Neuronal stem cell (in vitro differentiated cells): Measurements from ENCODE around the gene KCNK18.
A peak's percentile ranks its signal among the peaks of the same experiment; 100 is the strongest.

ENCODE experiments used
- DNase-seq: peaks from one replicate; pipeline ENCODE4 v3.0.0-alpha.2; 2013; ENCODE audit warnings: low spot score
- H2AFZ ChIP-seq: one replicate; pipeline ENCODE4 v1.6.1; 2013; ENCODE audit warnings: mild to moderate bottlenecking, low read length, inconsistent platforms
- H2AK5ac ChIP-seq: 2 replicates; pipeline ENCODE4 v1.6.1; 2013; ENCODE audit warnings: low read depth, mild to moderate bottlenecking, inconsistent platforms, low read length, moderate library complexity, mixed read lengths
- H2BK120ac ChIP-seq: 2 replicates; pipeline ENCODE4 v1.6.1; 2013; ENCODE audit warnings: low read depth, mild to moderate bottlenecking, inconsistent platforms, low read length, moderate library complexity, mixed read lengths
- H2BK12ac ChIP-seq: one replicate; pipeline ENCODE4 v1.6.1; 2013; ENCODE audit warnings: low read length, inconsistent platforms
- H2BK15ac ChIP-seq: 2 replicates; pipeline ENCODE4 v1.6.1; 2013; ENCODE audit warnings: mild to moderate bottlenecking, low read length, inconsistent platforms, mixed read lengths
- H2BK5ac ChIP-seq: one replicate; pipeline ENCODE4 v1.6.1; 2013; ENCODE audit warnings: inconsistent platforms, mild to moderate bottlenecking, low read length, moderate library complexity
- H3K14ac ChIP-seq: one replicate; pipeline ENCODE4 v1.6.1; 2013; ENCODE audit warnings: low read length, inconsistent platforms
- H3K18ac ChIP-seq: 2 replicates; pipeline ENCODE4 v1.6.1; 2013; ENCODE audit warnings: low read length, inconsistent platforms
- H3K23ac ChIP-seq: 2 replicates; pipeline ENCODE4 v1.6.1; 2013; ENCODE audit warnings: low read depth, mild to moderate bottlenecking, mixed read lengths, low read length, inconsistent platforms; ENCODE audit not compliant: poor library complexity
- H3K27ac ChIP-seq: replicated peaks from 3 replicates; pipeline ENCODE4 v1.5.1; 2013; ENCODE audit warnings: low read length, inconsistent platforms
- H3K27me3 ChIP-seq, 3 experiments: 2 replicates each; pipeline ENCODE4 v1.6.1; 2013; ENCODE audit warnings: low read length in 3 of 3, mild to moderate bottlenecking in 2 of 3, inconsistent platforms in 1 of 3, low read depth in 1 of 3, mixed read lengths in 1 of 3, moderate library complexity in 1 of 3; ENCODE audit not compliant: control insufficient read depth in 3 of 3, insufficient read depth in 3 of 3
- H3K36me3 ChIP-seq, 2 donors: replicated peaks in 1 of 2; 2 replicates each; pipeline ENCODE4 v1.6.1; 2013; ENCODE audit warnings: low read length in 2 of 2; ENCODE audit not compliant: control insufficient read depth in 2 of 2, insufficient read depth in 2 of 2
- H3K4ac ChIP-seq: 2 replicates; pipeline ENCODE4 v1.6.1; 2013; ENCODE audit warnings: inconsistent platforms, mild to moderate bottlenecking, low read length, moderate library complexity
- H3K4me1 ChIP-seq, 2 donors: 1 replicate in 1 of 2; 2 replicates in 1 of 2; pipeline ENCODE4 v1.6.1; 2013; ENCODE audit warnings: low read length in 2 of 2, low read depth in 1 of 2; ENCODE audit not compliant: control insufficient read depth in 2 of 2, insufficient read depth in 1 of 2
- H3K4me2 ChIP-seq: one replicate; pipeline ENCODE4 v1.6.1; 2013; ENCODE audit warnings: mild to moderate bottlenecking, low read length, inconsistent platforms; ENCODE audit not compliant: insufficient read depth, poor library complexity, severe bottlenecking
- H3K4me3 ChIP-seq, 2 donors: 2 replicates each; pipeline ENCODE4 v1.5.1; 2013; ENCODE audit warnings: low read length in 2 of 2, mild to moderate bottlenecking in 2 of 2, inconsistent platforms in 1 of 2, moderate library complexity in 1 of 2
- H3K79me1 ChIP-seq: one replicate; pipeline ENCODE4 v1.6.1; 2013; ENCODE audit warnings: low read depth, mild to moderate bottlenecking, inconsistent platforms, low read length, moderate library complexity
- H3K9ac ChIP-seq: one replicate; pipeline ENCODE4 v1.6.1; 2013; ENCODE audit warnings: mild to moderate bottlenecking, low read depth, low read length, inconsistent platforms; ENCODE audit not compliant: poor library complexity
- H3K9me3 ChIP-seq, 2 donors: replicated peaks in 1 of 2; 2 replicates each; pipeline versions ENCODE3 to v1.6.1; 2013; ENCODE audit warnings: low read length in 2 of 2, mild to moderate bottlenecking in 2 of 2, inconsistent platforms in 1 of 2, low read depth in 1 of 2, mixed read lengths in 1 of 2, moderate library complexity in 1 of 2; ENCODE audit not compliant: control insufficient read depth in 2 of 2, insufficient read depth in 1 of 2
- H4K8ac ChIP-seq: one replicate; pipeline ENCODE4 v1.6.1; 2013; ENCODE audit warnings: low read depth, mild to moderate bottlenecking, inconsistent platforms, low read length, moderate library complexity
- H4K91ac ChIP-seq: one replicate; pipeline ENCODE4 v1.6.1; 2013; ENCODE audit warnings: low read length, low read depth, mild to moderate bottlenecking, inconsistent platforms; ENCODE audit not compliant: poor library complexity
- WGBS, 2 donors: extraction: QIAGEN DNeasy Blood & Tissue Kit; methylation state at CpG; one replicate each; pipeline ENCODE4 v1.1.7; 2013; ENCODE audit warnings: missing lambda C conversion rate in 2 of 2, mixed read lengths in 1 of 2; ENCODE audit not compliant: insufficient read length in 2 of 2, insufficient replicate concordance in 1 of 2; ENCODE audit errors: extremely low coverage in 2 of 2; 5-methylcytosine and 5-hydroxymethylcytosine counted together

KCNK18 gene

GRCh38 chr10:117253908-117254307, 56.6 kb downstream of the KCNK18 start:
- Histone ChIP-seq H3K4ac (no peak overlapping the region), H3K9me3 (no peaks in the 10 kb centered on the region), H3K23ac (no peak overlapping the region), H2AFZ (no peak overlapping the region), H3K27me3 (peaks cover 0 to 36% (median 0%) of the 10 kb centered on the region in 3 experiments), H2AK5ac (no peak overlapping the region), H3K27ac (no peak overlapping the region), H3K36me3 (no peaks in the 10 kb centered on the region), H4K8ac (no peak overlapping the region), H3K14ac (no peak overlapping the region), H2BK15ac (no peak overlapping the region), H2BK5ac (no peak overlapping the region), H3K79me1 (no peaks in the 10 kb centered on the region), H2BK12ac (peak overlapping the region; percentile 23), H4K91ac (no peak overlapping the region), H3K4me2 (no peak overlapping the region), H3K9ac (no peak overlapping the region), H3K4me1 (peaks cover 8 to 18% of the 10 kb centered on the region in 2 donors), H3K4me3 (no peak overlapping the region), H3K18ac (no peak overlapping the region), H2BK120ac (no peak overlapping the region)
- WGBS, 2 donors = no CpG with 5 or more reads among the region's 9 CpGs
- DNase-seq = no peak

- H2BK12ac ChIP-seq = peak overlapping the region; percentile 23
- no peak overlapping the region for H3K4ac ChIP-seq
- H3K9me3 ChIP-seq = no peaks in the 10 kb centered on the region
- no CpG with 5 or more reads among the region's 9 CpGs for WGBS, 2 donors
- peak overlapping the region; percentile 39 for H2AFZ ChIP-seq
- H3K79me1 ChIP-seq = no peaks in the 10 kb centered on the region
- no peak for DNase-seq
- H3K4me1 ChIP-seq = peaks cover 8 to 18% of the 10 kb centered on the region in 2 donors
- no peak overlapping the region for H3K18ac ChIP-seq
- no peak overlapping the region for H3K4me2 ChIP-seq
- H3K23ac ChIP-seq = no peak overlapping the region
- no peak overlapping the region for H4K8ac ChIP-seq
- H3K9ac ChIP-seq = no peak overlapping the region
- H2BK15ac ChIP-seq = no peak overlapping the region
- H3K27ac ChIP-seq = no peak overlapping the region
- H4K91ac ChIP-seq = no peak overlapping the region
- no peak overlapping the region for H2BK5ac ChIP-seq
- H3K27me3 ChIP-seq = peaks cover 0 to 36% (median 0%) of the 10 kb centered on the region in 3 experiments
- H3K14ac ChIP-seq = no peak overlapping the region
- H3K36me3 ChIP-seq = no peaks in the 10 kb centered on the region
- H3K4me3 ChIP-seq = no peak overlapping the region
- no peak overlapping the region for H2AK5ac ChIP-seq
- H2BK120ac ChIP-seq = no peak overlapping the region
These were observed 57.0 kb downstream of the KCNK18 start for GRCh38 chr10:117254338-117254737.

GRCh38 chr10:117254774-117255735, 57.8 kb downstream of the KCNK18 start:
- no CpG with 5 or more reads among the region's 26 CpGs for WGBS, 2 donors
- H3K27me3 ChIP-seq = peaks cover 0 to 33% (median 0%) of the 10 kb centered on the region in 3 experiments
- H2BK15ac ChIP-seq = no peak overlapping the region

GRCh38 chr10:117255835-117256460, 58.7 kb downstream of the KCNK18 start:
- Histone ChIP-seq H3K36me3 (no peaks in the 10 kb centered on the region), H3K27ac (no peak overlapping the region), H3K4ac (no peak overlapping the region), H3K14ac (no peak overlapping the region), H3K79me1 (no peaks in the 10 kb centered on the region), H2BK12ac (no peak overlapping the region), H3K4me3 (no peak overlapping the region), H2AFZ (no peak overlapping the region), H2BK120ac (no peak overlapping the region), H3K9ac (no peak overlapping the region), H4K91ac (no peak overlapping the region), H3K23ac (no peak overlapping the region), H3K4me2 (no peak overlapping the region), H3K27me3 (peaks cover 0 to 24% (median 0%) of the 10 kb centered on the region in 3 experiments), H3K18ac (no peak overlapping the region), H2BK5ac (no peak overlapping the region), H3K4me1 (peaks cover 13 to 26% of the 10 kb centered on the region in 2 donors), H2AK5ac (no peak overlapping the region), H2BK15ac (no peak overlapping the region), H3K9me3 (no peaks in the 10 kb centered on the region), H4K8ac (no peak overlapping the region)
- no CpG with 5 or more reads among the region's 9 CpGs for WGBS, 2 donors
- no peak for DNase-seq

More at GRCh38 chr10:117254774-117255735, 57.8 kb downstream of the KCNK18 start:
- no peak overlapping the region for H3K9ac ChIP-seq
- H3K36me3 ChIP-seq = no peaks in the 10 kb centered on the region
- H2BK5ac ChIP-seq = no peak overlapping the region
- no peak overlapping the region for H3K4me3 ChIP-seq
- no peak overlapping the region for H3K14ac ChIP-seq
- H3K4ac ChIP-seq = no peak overlapping the region
- H3K79me1 ChIP-seq = no peaks in the 10 kb centered on the region
- H2BK120ac ChIP-seq = no peak overlapping the region
- peaks cover 10 to 21% of the 10 kb centered on the region in 2 donors for H3K4me1 ChIP-seq
- peak overlapping the region; percentile 39 for H2AFZ ChIP-seq
- no peak overlapping the region for H2AK5ac ChIP-seq
- no peak overlapping the region for H4K91ac ChIP-seq
- no peak overlapping the region for H4K8ac ChIP-seq
- no peak overlapping the region for H3K23ac ChIP-seq
- no peak overlapping the region for H3K27ac ChIP-seq
- H2BK12ac ChIP-seq = no peak overlapping the region
- H3K4me2 ChIP-seq = no peak overlapping the region
- H3K9me3 ChIP-seq = no peaks in the 10 kb centered on the region
- no peak overlapping the region for H3K18ac ChIP-seq
- no peak for DNase-seq
